H1 (cell line): ENCODE data around the gene ZNF57. TPM values are rescaled to one million over a fixed set of nuclear protein-coding genes. Genes with fewer than 3 reads are reported as not detected.

ENCODE experiments used
- CTCF ChIA-PET: fragments of 300-600 bp; sonication (Branson Sonifier 250); formaldehyde crosslinking; loops from one replicate; lab custom pipeline; 2021; ENCODE audit not compliant: partially characterized antibody; lab: Charles Lee
- POLR2A ChIA-PET: fragments of 300-600 bp; sonication (Branson Sonifier 250); formaldehyde crosslinking; loops from one replicate; lab custom pipeline; 2021; ENCODE audit warnings: inconsistent platforms; ENCODE audit not compliant: partially characterized antibody; lab: Charles Lee
- DNase-seq, 2 experiments: peaks; one replicate each; pipeline versions ENCODE4 v3.0.0 to v3.0.0-alpha.2; 2010 to 2022; ENCODE audit warnings: low spot score in 2 of 2, low read depth in 1 of 2, mixed read lengths in 1 of 2
- FAIRE-seq: peaks from 2 replicates; lab custom pipeline; 2011; peaks lifted over from hg19 to GRCh38; lab: Jason Lieb, UNC
- H2AFZ ChIP-seq: 2 replicates; pipeline ENCODE4 v1.8.1; 2012; ENCODE audit warnings: low read length, inconsistent platforms
- H2AK5ac ChIP-seq: 2 replicates; pipeline ENCODE4 v1.6.1; 2013; ENCODE audit warnings: low read depth, low read length
- H2BK120ac ChIP-seq: replicated peaks from 2 replicates; pipeline ENCODE3; 2013; ENCODE audit warnings: low read depth, low read length, inconsistent platforms
- H2BK12ac ChIP-seq: 2 replicates; pipeline ENCODE4 v1.6.1; 2013; ENCODE audit warnings: low read depth, low read length
- H2BK15ac ChIP-seq: 2 replicates; pipeline ENCODE4 v1.6.1; 2013; ENCODE audit warnings: low read length
- H2BK20ac ChIP-seq: 2 replicates; pipeline ENCODE4 v1.6.1; 2013; ENCODE audit warnings: low read length
- H2BK5ac ChIP-seq: 2 replicates; pipeline ENCODE4 v1.6.1; 2013; ENCODE audit warnings: low read depth, low read length
- H3K14ac ChIP-seq: 2 replicates; pipeline ENCODE4 v1.6.1; 2013; ENCODE audit warnings: inconsistent platforms; ENCODE audit not compliant: insufficient read length
- H3K18ac ChIP-seq: 2 replicates; pipeline ENCODE4 v1.6.1; 2013; ENCODE audit warnings: low read length; ENCODE audit errors: extremely low read depth
- H3K23ac ChIP-seq: 2 replicates; pipeline ENCODE4 v1.6.1; 2013; ENCODE audit warnings: inconsistent platforms; ENCODE audit not compliant: insufficient read length
- H3K23me2 ChIP-seq: 2 replicates; pipeline ENCODE4 v1.6.1; 2013; ENCODE audit warnings: low read depth, low read length
- H3K27ac ChIP-seq: 2 replicates; pipeline ENCODE4 v1.6.1; 2011; ENCODE audit warnings: low read depth, low read length, inconsistent platforms
- H3K27me3 ChIP-seq, 4 experiments: replicated peaks in 1 of 4; 1 replicate in 1 of 4; 2 replicates in 3 of 4; pipeline versions ENCODE4 v1.6.1 to v1.8.1; 2011 to 2013; ENCODE audit warnings: low read length in 3 of 4, mild to moderate bottlenecking in 3 of 4, inconsistent platforms in 2 of 4, mixed read lengths in 2 of 4, moderate library complexity in 1 of 4; ENCODE audit not compliant: control insufficient read depth in 3 of 4, insufficient read depth in 3 of 4; ENCODE audit errors: extremely low read depth in 1 of 4
- H3K36me3 ChIP-seq, 4 experiments: 2 replicates each; pipeline versions ENCODE4 v1.6.1 to v1.8.1; 2011 to 2013; ENCODE audit warnings: mild to moderate bottlenecking in 4 of 4, low read length in 3 of 4, moderate library complexity in 2 of 4, control low read depth in 1 of 4, inconsistent platforms in 1 of 4; ENCODE audit not compliant: insufficient read depth in 4 of 4, control insufficient read depth in 2 of 4
- H3K4ac ChIP-seq: replicated peaks from 2 replicates; pipeline ENCODE3; 2013; ENCODE audit warnings: low read length, low read depth, mixed read lengths, inconsistent platforms; ENCODE audit not compliant: insufficient read length
- H3K4me1 ChIP-seq, 4 experiments: replicated peaks in 1 of 4; 1 replicate in 1 of 4; 2 replicates in 3 of 4; pipeline versions ENCODE4 v1.6.1 to v1.8.1; 2011 to 2013; ENCODE audit warnings: low read length in 3 of 4, inconsistent platforms in 2 of 4, mixed read lengths in 1 of 4; ENCODE audit not compliant: insufficient read depth in 4 of 4, control insufficient read depth in 3 of 4
- H3K4me2 ChIP-seq, 2 experiments: 2 replicates each; pipeline versions ENCODE4 v1.6.1 to v1.8.1; 2011 to 2013; ENCODE audit warnings: low read depth in 2 of 2, low read length in 2 of 2, control low read depth in 1 of 2, inconsistent platforms in 1 of 2, mild to moderate bottlenecking in 1 of 2; ENCODE audit not compliant: insufficient read depth in 1 of 2
- H3K4me3 ChIP-seq, 4 experiments: fragments of 200-600, 300-600 bp in 1 of 4; sonication (generic), shearing (Covaris generic), sonication (Bioruptor Twin) in 1 of 4; 2 replicates each; pipeline versions ENCODE4 v1.5.1 to v1.8.1; 2011 to 2016; ENCODE audit warnings: low read length in 4 of 4, low read depth in 3 of 4, control low read depth in 2 of 4, inconsistent platforms in 2 of 4, mild to moderate bottlenecking in 2 of 4, mixed read lengths in 1 of 4, moderate library complexity in 1 of 4; ENCODE audit not compliant: insufficient read depth in 2 of 4; ENCODE audit errors: extremely low read depth in 1 of 4
- H3K56ac ChIP-seq: replicated peaks from 2 replicates; pipeline ENCODE3; 2013; ENCODE audit warnings: low read depth, mild to moderate bottlenecking, mixed read lengths, low read length, inconsistent platforms; ENCODE audit not compliant: insufficient read length
- H3K79me1 ChIP-seq: 2 replicates; pipeline ENCODE4 v1.6.1; 2013; ENCODE audit warnings: low read depth, low read length, control low read depth
- H3K79me2 ChIP-seq, 2 experiments: 2 replicates each; pipeline versions ENCODE4 v1.6.1 to v1.8.1; 2012 to 2013; ENCODE audit warnings: low read length in 2 of 2, mild to moderate bottlenecking in 2 of 2, inconsistent platforms in 1 of 2; ENCODE audit not compliant: insufficient read depth in 2 of 2, control insufficient read depth in 1 of 2
- H3K9ac ChIP-seq, 4 experiments: replicated peaks in 1 of 4; 1 replicate in 1 of 4; 2 replicates in 3 of 4; pipeline versions ENCODE4 v1.6.1 to v1.8.1; 2011 to 2013; ENCODE audit warnings: low read depth in 3 of 4, low read length in 3 of 4, control low read depth in 2 of 4, mild to moderate bottlenecking in 2 of 4, moderate library complexity in 2 of 4, inconsistent platforms in 1 of 4; ENCODE audit errors: extremely low read depth in 1 of 4
- H3K9me3 ChIP-seq, 2 experiments: 2 replicates each; pipeline versions ENCODE4 v1.6.1 to v1.8.1; 2012 to 2013; ENCODE audit warnings: mild to moderate bottlenecking in 2 of 2, moderate library complexity in 2 of 2, control low read depth in 1 of 2, inconsistent platforms in 1 of 2, low read depth in 1 of 2, low read length in 1 of 2, mixed read lengths in 1 of 2; ENCODE audit not compliant: insufficient read depth in 2 of 2
- H4K20me1 ChIP-seq, 2 experiments: replicated peaks in 1 of 2; 2 replicates each; pipeline versions ENCODE3 to v1.8.1; 2011 to 2013; ENCODE audit warnings: inconsistent platforms in 2 of 2, low read length in 2 of 2, mild to moderate bottlenecking in 1 of 2; ENCODE audit not compliant: insufficient read depth in 2 of 2, control insufficient read depth in 1 of 2
- H4K5ac ChIP-seq: 2 replicates; pipeline ENCODE4 v1.6.1; 2013; ENCODE audit warnings: low read length, low read depth, mixed read lengths, inconsistent platforms; ENCODE audit not compliant: insufficient read length
- H4K8ac ChIP-seq: 2 replicates; pipeline ENCODE4 v1.8.0; 2013; ENCODE audit warnings: mild to moderate bottlenecking, moderate library complexity, low read length, inconsistent platforms; ENCODE audit not compliant: insufficient read depth; ENCODE audit errors: extremely low read depth
- H4K91ac ChIP-seq: replicated peaks from 2 replicates; pipeline ENCODE3; 2013; ENCODE audit warnings: low read length, mixed read lengths, inconsistent platforms; ENCODE audit not compliant: insufficient read length
- HDAC2 ChIP-seq, 2 experiments: fragments of 300-600 bp in 1 of 2; sonication (generic) in 1 of 2; IDR thresholded peaks; 2 replicates each; pipeline ENCODE4 v1.6.1; 2011 to 2012; ENCODE audit warnings: low read depth in 2 of 2, low read length in 2 of 2, mild to moderate bottlenecking in 2 of 2, moderate library complexity in 2 of 2, borderline replicate concordance in 1 of 2, inconsistent platforms in 1 of 2
- JUND ChIP-seq: IDR thresholded peaks from 2 replicates; pipeline ENCODE4 v1.6.1; 2011; ENCODE audit warnings: mild to moderate bottlenecking, improper control_type of control experiment, low read length
- WGBS, 2 experiments: shearing (Covaris generic) in 1 of 2; methylation state at CpG; one replicate each; pipeline versions ENCODE4 v1.1.6 to v1.1.7; 2013 to 2015; ENCODE audit warnings: low lambda C conversion rate in 2 of 2, mixed read lengths in 2 of 2, inconsistent platforms in 1 of 2, low coverage in 1 of 2, missing lambda C conversion rate in 1 of 2; ENCODE audit not compliant: insufficient replicate concordance in 2 of 2, insufficient coverage in 1 of 2, insufficient read length in 1 of 2; ENCODE audit errors: extremely low coverage in 1 of 2, missing lambda C conversion rate in 1 of 2; 5-methylcytosine and 5-hydroxymethylcytosine counted together
- polyA plus RNA-seq, 7 experiments: library from polyadenylated mRNA; depleted of rRNA in 3 of 7; stranded (reverse) in 5 of 7; unstranded in 2 of 7; fragments of >200 nt in 5 of 7; fragments of 200-250 nt in 2 of 7; gene quantifications; 1 replicate in 5 of 7; 2 replicates in 1 of 7; 4 replicates in 1 of 7; pipeline versions ENCODE4 v1.2.1 to v1.2.3, GENCODE V29; 2011 to 2013; ENCODE audit warnings: missing spikeins in 2 of 7, mixed read lengths in 2 of 7
- total RNA-seq: library from RNA; stranded (reverse); fragmentation: NEBNext Ultra II Directional; extraction: Animal tissue kit (Norgen Biotek cat#: 25700); gene quantifications from 2 replicates; pipeline ENCODE4 v1.2.1, GENCODE V29; 2021

ZNF57 gene
- total and polyA plus RNA-seq, 2 of the 8 experiments (the other 6 are each of a cell fraction or from before 2014, with no cell fraction given), result 4.9 to 8.9 TPM

- WGBS, 2 experiments, result 83% methylated on average over 11 of the region's 12 CpGs; no CpG with 5 or more reads in 1 of the 2 experiments
- H3K4ac ChIP-seq, result no peak overlapping the region
- no peak overlapping the region for H3K4me2 ChIP-seq
- H4K91ac ChIP-seq, result no peak overlapping the region
- H4K20me1 ChIP-seq, result no peaks in the 10 kb centered on the region
- no peak overlapping the region for H4K8ac ChIP-seq
- H3K18ac ChIP-seq, result no peak overlapping the region
- H3K27ac ChIP-seq, result no peak overlapping the region
- no peaks in the 10 kb centered on the region for H3K9me3 ChIP-seq
- no peak overlapping the region for H2AFZ ChIP-seq
- no peak overlapping the region for H2AK5ac ChIP-seq
- no peak for DNase-seq
- no peak overlapping the region for H2BK120ac ChIP-seq
- H2BK5ac ChIP-seq, result no peak overlapping the region
- H3K56ac ChIP-seq, result no peak overlapping the region
- H3K79me2 ChIP-seq, result no peaks in the 10 kb centered on the region
- FAIRE-seq, result no peak
- no peak overlapping the region for H2BK12ac ChIP-seq
- no peaks in the 10 kb centered on the region for H3K4me1 ChIP-seq
- no peak overlapping the region for H3K4me3 ChIP-seq
- H3K36me3 ChIP-seq, result no peaks in the 10 kb centered on the region
- H3K23me2 ChIP-seq, result no peaks in the 10 kb centered on the region
- H3K23ac ChIP-seq, result no peak overlapping the region
- H3K27me3 ChIP-seq, result no peaks in the 10 kb centered on the region; a peak in 1 of 7 replicates
- H3K79me1 ChIP-seq, result no peaks in the 10 kb centered on the region
- H3K14ac ChIP-seq, result no peak overlapping the region
- no peak overlapping the region for H2BK20ac ChIP-seq
- POLR2A ChIA-PET, result interaction anchor here (0.5 to 1.0 kb wide), 4 partner anchors 10 to 235 kb away, joined by 3 read pairs; no protein-coding TSS in a partner anchor
- H2BK15ac ChIP-seq, result no peak overlapping the region
- CTCF ChIA-PET, result interaction anchor here (0.7 to 18.9 kb wide), 12 partner anchors 9 to 357 kb away, joined by 3 to 260 read pairs (median 4); no protein-coding TSS in a partner anchor
- no peak overlapping the region for H3K9ac ChIP-seq
- TF ChIP-seq HDAC2 (IDR thresholded peaks at IDR 0.05; ENCODE audit: borderline replicate concordance in 1 of 2, low read depth in 2 of 2, low read length in 2 of 2) (no peak), JUND (no peak)
- TF ChIP-seq, all 59 proteins: peak for 0
- H4K5ac ChIP-seq, result no peak overlapping the region
Measured at GRCh38 chr19:2960120-2960519, 59.4 kb downstream of the ZNF57 start.
